ENCODE results near the gene GGTLC3.
"Not testable (repeated sequence)": the region's sequence is repeated elsewhere in the genome, so short reads cannot be mapped to it uniquely, and the experiment has no call there.

GGTLC3 gene

GRCh38 chr22:18518061-18518460, at the start of gene GGTLC3:
Gene GGTLC3 (minus strand): TSS chr22:18518161. CDS start chr22:18517897, 264 bp downstream.
- not testable (repeated sequence) for FAIRE-seq

- FAIRE-seq: not testable (repeated sequence)
Measured at GRCh38 chr22:18560099-18560974, 42.4 kb upstream of the GGTLC3 start.

GRCh38 chr22:18558939-18559338, 41.0 kb upstream of the GGTLC3 start:
- not testable (repeated sequence) for FAIRE-seq

GRCh38 chr22:18558516-18558915, 40.6 kb upstream of the GGTLC3 start:
- not testable (repeated sequence) for FAIRE-seq

- not testable (repeated sequence) for FAIRE-seq
Measured at GRCh38 chr22:18554280-18555256, 36.6 kb upstream of the GGTLC3 start.

- FAIRE-seq: not testable (repeated sequence)
Measured at GRCh38 chr22:18552839-18553597, 35.1 kb upstream of the GGTLC3 start.

- FAIRE-seq: not testable (repeated sequence)
Measured at GRCh38 chr22:18551046-18551445, 33.1 kb upstream of the GGTLC3 start.

GRCh38 chr22:18549458-18550179, 31.7 kb upstream of the GGTLC3 start:
- not testable (repeated sequence) for FAIRE-seq

DNA sequence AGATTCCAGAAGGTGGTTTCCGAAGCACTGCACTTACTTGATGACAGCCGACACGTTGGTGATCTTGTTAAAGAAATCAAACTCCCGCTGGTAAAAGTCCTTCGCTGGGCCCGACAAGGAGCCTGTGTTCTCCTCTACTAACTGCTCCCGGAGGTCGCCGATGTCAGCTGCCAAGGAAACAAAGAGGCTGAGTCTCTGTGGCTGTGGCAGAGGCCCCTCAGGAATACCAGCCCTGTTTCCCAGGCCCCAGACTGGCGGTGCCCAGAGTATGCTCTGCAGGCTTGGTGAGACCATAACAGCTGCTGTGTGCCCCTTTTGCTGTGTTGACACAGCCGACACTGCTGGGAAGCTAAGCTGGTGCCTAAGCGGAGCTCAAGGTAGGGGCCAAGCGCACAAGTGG, 26.7 kb upstream of the GGTLC3 start:
- not testable (repeated sequence) for FAIRE-seq

DNA sequence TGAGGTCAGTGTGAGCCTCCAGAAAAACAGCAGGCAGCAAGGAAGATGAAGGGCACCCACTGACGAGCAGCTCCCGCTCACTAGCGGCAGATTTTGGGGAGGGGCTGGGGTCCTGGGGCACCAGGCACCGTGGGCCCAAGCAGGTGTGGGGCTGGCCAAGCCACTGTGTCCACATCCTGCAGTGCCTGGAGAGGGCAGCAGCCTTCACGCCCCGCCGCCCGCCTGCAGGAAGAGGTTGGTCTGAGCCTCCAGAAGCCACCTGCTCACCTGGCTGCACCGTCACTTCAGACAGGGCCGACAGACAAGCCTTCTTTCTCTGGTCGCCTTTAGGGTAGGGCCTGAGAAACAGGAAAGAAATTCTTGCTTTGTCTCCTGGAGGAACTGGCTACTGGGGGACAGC, 25.4 kb upstream of the GGTLC3 start:
- FAIRE-seq: not testable (repeated sequence)

GRCh38 chr22:18539994-18540393, 22.0 kb upstream of the GGTLC3 start:
- not testable (repeated sequence) for FAIRE-seq

DNA sequence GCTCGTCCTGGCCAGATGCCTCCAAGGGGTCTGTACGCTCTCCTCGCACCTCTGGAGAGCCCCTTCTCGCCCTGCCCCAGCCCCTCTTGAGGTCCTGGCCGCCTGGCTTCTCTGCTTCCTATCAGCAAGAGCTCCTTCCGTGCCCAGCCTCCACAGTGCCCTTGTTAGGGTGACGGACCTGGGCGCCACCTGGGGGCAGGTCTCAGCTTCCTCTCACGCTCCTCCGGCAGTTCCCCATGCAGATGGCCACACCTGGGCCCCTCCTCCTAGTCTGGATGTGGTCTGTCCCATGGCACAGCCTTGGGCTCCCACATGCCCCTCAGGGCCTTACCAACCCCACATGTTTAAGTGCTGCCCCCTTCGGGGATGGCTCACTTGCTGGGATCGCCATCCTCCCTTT, 16.4 kb upstream of the GGTLC3 start:
- FAIRE-seq: not testable (repeated sequence)

DNA sequence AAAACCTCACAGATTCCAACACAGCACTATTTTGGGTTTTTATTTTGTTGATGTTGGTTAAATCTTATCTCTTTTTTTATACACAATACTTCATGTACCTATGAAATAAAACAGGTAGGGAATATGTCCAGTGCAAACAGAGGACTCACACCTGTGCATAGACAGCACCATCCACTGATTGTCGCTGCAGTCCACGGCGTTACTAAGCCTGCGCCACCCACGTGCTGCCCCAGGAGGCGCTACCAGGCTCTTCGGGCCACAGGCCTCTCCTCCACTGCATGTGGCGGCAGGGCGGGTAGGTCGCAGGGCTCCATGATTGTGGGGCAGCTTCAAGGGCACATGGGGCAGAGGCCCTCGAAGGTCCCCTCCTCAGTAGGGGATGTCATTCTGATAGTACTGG, 15.7 kb upstream of the GGTLC3 start:
- not testable (repeated sequence) for FAIRE-seq

- not testable (repeated sequence) for FAIRE-seq
Measured at GRCh38 chr22:18529416-18530145, 11.6 kb upstream of the GGTLC3 start.

DNA sequence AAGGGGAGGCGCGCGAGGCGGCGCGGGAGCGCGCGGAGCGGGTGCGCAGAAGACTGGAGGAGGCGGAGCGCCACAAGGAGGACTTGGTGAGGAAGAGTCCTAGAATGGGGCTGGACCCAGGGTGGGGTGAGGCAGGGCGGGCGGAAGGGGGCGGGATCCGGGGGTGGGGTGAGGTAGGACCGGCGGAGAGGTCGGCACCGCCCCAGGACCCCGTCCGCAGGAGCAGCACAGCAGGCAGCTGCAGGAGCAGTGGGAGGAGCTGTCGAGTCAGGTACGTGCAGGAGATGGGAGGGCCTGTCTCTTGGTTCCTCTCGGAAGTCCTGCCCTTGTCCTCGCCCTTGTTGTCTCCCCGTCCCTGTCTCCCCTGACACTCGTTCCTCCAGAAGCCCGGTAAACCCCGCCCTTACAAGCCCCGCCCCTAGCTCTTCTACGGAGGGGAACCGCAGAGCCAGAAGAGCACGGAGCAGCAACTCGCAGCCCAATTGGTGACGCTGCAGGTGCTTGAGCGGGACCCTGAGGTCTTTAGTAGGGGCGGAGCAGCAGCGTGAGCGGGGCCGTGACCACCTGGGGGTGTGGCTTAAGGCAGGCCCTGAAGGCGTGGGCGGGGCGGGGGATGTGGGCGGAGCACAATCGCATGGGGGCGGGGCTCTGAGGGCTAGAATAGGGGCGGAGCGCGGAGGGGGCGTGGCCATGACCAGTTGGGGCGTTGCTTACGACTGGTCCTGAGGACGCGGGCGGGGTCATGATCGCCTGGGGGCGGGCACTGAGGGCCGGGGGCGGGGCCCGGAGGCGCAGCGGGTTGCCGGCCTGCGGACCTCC, 10.8 kb upstream of the GGTLC3 start:
- FAIRE-seq: not testable (repeated sequence)

DNA sequence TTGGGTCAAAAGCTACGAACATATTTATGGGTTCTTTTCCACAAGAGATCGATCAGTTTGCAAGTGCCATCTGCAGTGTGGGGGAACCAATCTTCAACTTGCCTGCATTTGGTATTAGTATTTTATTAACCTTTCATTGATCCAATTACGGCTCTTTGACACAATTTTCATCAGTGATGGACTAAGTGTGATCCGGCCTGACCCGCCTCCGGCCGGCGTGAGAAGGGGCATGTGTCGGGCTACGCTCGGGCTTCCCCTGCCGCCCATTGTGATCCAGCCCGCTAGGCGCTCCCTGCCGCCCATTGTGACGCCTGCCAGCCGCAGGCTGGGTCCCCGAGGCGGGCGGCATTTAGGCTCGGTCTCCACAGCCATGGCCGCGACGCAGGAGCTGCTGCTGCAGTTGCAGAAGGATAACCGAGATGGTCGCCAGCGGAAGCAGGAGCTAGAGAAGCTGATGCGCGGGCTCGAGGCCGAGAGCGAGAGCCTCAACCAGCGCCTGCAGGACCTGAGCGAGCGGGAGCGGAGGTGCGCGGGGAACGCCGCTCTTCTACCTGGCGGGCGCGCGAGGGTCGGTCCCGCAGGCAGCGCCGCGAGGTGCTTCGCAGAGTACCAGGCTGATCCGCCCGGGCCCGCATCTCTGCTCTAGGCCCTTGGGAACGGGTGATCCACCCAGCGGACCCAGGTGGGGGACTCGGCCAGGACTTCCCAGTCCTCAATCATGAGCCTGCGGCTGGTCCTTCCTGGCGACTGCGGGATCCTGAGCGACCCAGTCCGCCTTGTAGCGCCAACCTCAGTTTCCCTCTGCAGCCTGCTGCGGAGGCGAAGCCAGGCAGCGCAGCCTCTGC, 10.0 kb upstream of the GGTLC3 start, which contains the start of gene TMEM191B:
TMEM191B (plus strand) TSS at position 51 of the 845 bp plus-strand sequence; CDS start at position 230, 179 bp downstream.
- FAIRE-seq: not testable (repeated sequence)

- FAIRE-seq: not testable (repeated sequence)
Measured at GRCh38 chr22:18523328-18523727, 5.4 kb upstream of the GGTLC3 start.

DNA sequence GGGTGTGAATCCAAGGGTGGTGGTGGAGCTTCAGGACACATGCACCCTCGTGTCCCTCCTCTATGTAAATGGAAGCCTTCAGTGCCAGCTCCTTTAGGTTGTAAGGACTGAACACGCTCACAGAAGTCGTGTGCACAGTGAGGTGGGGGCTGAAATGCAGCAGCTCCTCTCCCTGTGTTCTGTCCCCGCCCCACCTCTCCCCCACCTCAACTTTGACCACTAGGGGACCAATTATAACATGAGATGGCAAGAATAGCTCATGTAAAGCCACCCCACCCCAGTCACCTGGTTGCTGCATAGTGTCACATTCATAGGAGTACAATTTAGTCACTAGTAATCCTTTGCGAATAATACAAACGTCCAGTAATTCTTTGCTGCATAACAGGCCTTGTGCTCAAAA, 4.8 kb upstream of the GGTLC3 start:
- FAIRE-seq: not testable (repeated sequence)

GRCh38 chr22:18513454-18513853, 4.5 kb downstream of the GGTLC3 start:
- not testable (repeated sequence) for FAIRE-seq
